ENCODE results near the gene EHF. TPM values are rescaled to one million over a fixed set of nuclear protein-coding genes. Genes with fewer than 3 reads are reported as not detected.

The EHF gene
- total and polyA plus RNA-seq, 10 donors: 0.02 to 1.8 (median 0.40) TPM; not detected in 2

- no peak for DNase-seq
- H3K9me3 ChIP-seq: no peaks in the 10 kb centered on the region
- no peak for TF ChIP-seq CTCF (IDR thresholded peaks at IDR 0.05 in 8 of 11, conservative IDR thresholded peaks at IDR 0.05 in 3 of 11)
- TF ChIP-seq POLR2A (IDR thresholded peaks at IDR 0.05): no peak
- TF ChIP-seq POLR2AphosphoS5 (IDR thresholded peaks at IDR 0.05): no peak
- H3K4me1 ChIP-seq: no peaks in the 10 kb centered on the region
- 0 to 85% (median 3%) methylated on average over 1 of the region's 1 CpG for WGBS, 5 donors
- no peak overlapping the region for H3K27ac ChIP-seq
- no peak overlapping the region for H3K4me3 ChIP-seq
- intact Hi-C loops (cut with DNase I; ENCODE audit: low total_unique reads): no loop called here
- H3K27me3 ChIP-seq (replicated peaks in 1 of 7): no peaks in the 10 kb centered on the region
- H3K36me3 ChIP-seq: no peaks in the 10 kb centered on the region
Observed at GRCh38 chr11:34674038-34674437, 53.1 kb downstream of the EHF start.

- WGBS, 5 donors: 90 to 96% (median 93%) methylated on average over 1 of the region's 1 CpG
Observed at GRCh38 chr11:34676227-34676626, 55.3 kb downstream of the EHF start.

GRCh38 chr11:34679681-34680080, 58.8 kb downstream of the EHF start:
- no peaks in the 10 kb centered on the region for H3K9me3 ChIP-seq
- no peak overlapping the region for H3K4me3 ChIP-seq
- WGBS, 5 donors: 91 to 100% (median 94%) methylated on average over 1 of the region's 1 CpG
- H3K36me3 ChIP-seq: no peaks in the 10 kb centered on the region
- TF ChIP-seq POLR2A (IDR thresholded peaks at IDR 0.05) (no peak), POLR2AphosphoS5 (IDR thresholded peaks at IDR 0.05) (no peak), CTCF (IDR thresholded peaks at IDR 0.05 in 8 of 11, conservative IDR thresholded peaks at IDR 0.05 in 3 of 11) (no peak)
- no peaks in the 10 kb centered on the region for H3K27me3 ChIP-seq (replicated peaks in 1 of 7)
- H3K4me1 ChIP-seq: no peaks in the 10 kb centered on the region
- intact Hi-C loops (cut with DNase I; ENCODE audit: low total_unique reads): no loop called here
- H3K27ac ChIP-seq: no peak overlapping the region
- DNase-seq: no peak

More at GRCh38 chr11:34676227-34676626, 55.3 kb downstream of the EHF start:
- Histone ChIP-seq H3K27me3 (replicated peaks in 1 of 7) (no peaks in the 10 kb centered on the region), H3K4me1 (no peaks in the 10 kb centered on the region), H3K4me3 (no peak overlapping the region), H3K9me3 (no peaks in the 10 kb centered on the region), H3K36me3 (no peaks in the 10 kb centered on the region), H3K27ac (no peak overlapping the region)
- no peak for DNase-seq
- TF ChIP-seq CTCF (IDR thresholded peaks at IDR 0.05 in 8 of 11, conservative IDR thresholded peaks at IDR 0.05 in 3 of 11): no peak
- no peak for TF ChIP-seq POLR2AphosphoS5 (IDR thresholded peaks at IDR 0.05)
- no peak for TF ChIP-seq POLR2A (IDR thresholded peaks at IDR 0.05)
- intact Hi-C loops (cut with DNase I; ENCODE audit: low total_unique reads): no loop called here

- H3K9me3 ChIP-seq: no peaks in the 10 kb centered on the region
Observed at GRCh38 chr11:34680206-34680605, 59.3 kb downstream of the EHF start.

More at GRCh38 chr11:34680206-34680605, 59.3 kb downstream of the EHF start:
- H3K27ac ChIP-seq: no peak overlapping the region
- TF ChIP-seq POLR2AphosphoS5 (IDR thresholded peaks at IDR 0.05): no peak
- TF ChIP-seq POLR2A (IDR thresholded peaks at IDR 0.05): no peak
- TF ChIP-seq CTCF (IDR thresholded peaks at IDR 0.05 in 8 of 11, conservative IDR thresholded peaks at IDR 0.05 in 3 of 11): no peak
- no peak overlapping the region for H3K4me3 ChIP-seq
- intact Hi-C loops (cut with DNase I; ENCODE audit: low total_unique reads): no loop called here
- H3K4me1 ChIP-seq: no peaks in the 10 kb centered on the region
- H3K27me3 ChIP-seq (replicated peaks in 1 of 7): no peaks in the 10 kb centered on the region
- no peaks in the 10 kb centered on the region for H3K36me3 ChIP-seq
- 61 to 87% (median 73%) methylated on average over 1 of the region's 1 CpG for WGBS, 5 donors
- no peak for DNase-seq

All from spleen (tissue), 11 donors.